ENCODE measurements around the gene SESN1.

- TF ChIP-seq SUZ12 (IDR thresholded peaks at IDR 0.05; ENCODE audit: extremely low read depth, insufficient read depth, insufficient read length) (no peak), YY1 (IDR thresholded peaks at IDR 0.05; ENCODE audit: insufficient read depth, insufficient read length) (no peak)
Measured at GRCh38 chr6:109014606-109015005, 80.0 kb downstream of the SESN1 start.
